Colon (tissue), 2 donors: Measurements from ENCODE around the gene UBN2.
"Not testable (repeated sequence)": the region's sequence is repeated elsewhere in the genome, so short reads cannot be mapped to it uniquely, and the experiment has no call there.

Source experiments
- FAIRE-seq: peaks from 2 replicates; lab custom pipeline; 2012; peaks lifted over from hg19 to GRCh38; lab: Jason Lieb, UNC
- donor health status: control.
- donor health status: control.

UBN2 gene

GRCh38 chr7:139230774-139231512 is at the start of gene UBN2:
TSS of gene UBN2 (plus strand) at chr7:139231237. CDS start at chr7:139231485, 248 bp downstream.
- no peak for FAIRE-seq

- no peak for FAIRE-seq
Observed at GRCh38 chr7:139181404-139181803, 49.6 kb upstream of the UBN2 start.

GRCh38 chr7:139182363-139182762 is 48.7 kb upstream of the UBN2 start:
- FAIRE-seq: no peak

- FAIRE-seq: no peak
Observed at GRCh38 chr7:139183251-139183650, 47.8 kb upstream of the UBN2 start.

GRCh38 chr7:139183878-139184338 is 47.1 kb upstream of the UBN2 start:
- FAIRE-seq: no peak

- no peak for FAIRE-seq
Observed at GRCh38 chr7:139186146-139186545, 44.9 kb upstream of the UBN2 start.

- no peak for FAIRE-seq
Observed at GRCh38 chr7:139189357-139189756, 41.7 kb upstream of the UBN2 start.

GRCh38 chr7:139192014-139192706 is 38.9 kb upstream of the UBN2 start:
- FAIRE-seq: no peak

- FAIRE-seq: no peak
Observed at GRCh38 chr7:139200382-139200781, 30.7 kb upstream of the UBN2 start.

- FAIRE-seq: no peak
Observed at GRCh38 chr7:139203992-139204391, 27.0 kb upstream of the UBN2 start.

GRCh38 chr7:139205843-139206242 is 25.2 kb upstream of the UBN2 start:
- FAIRE-seq: no peak

GRCh38 chr7:139212133-139212532 is 18.9 kb upstream of the UBN2 start:
- no peak for FAIRE-seq

GRCh38 chr7:139213489-139213888 is 17.5 kb upstream of the UBN2 start:
- not testable (repeated sequence) for FAIRE-seq

- no peak for FAIRE-seq
Observed at GRCh38 chr7:139218173-139218572, 12.9 kb upstream of the UBN2 start.

GRCh38 chr7:139224219-139224618 is 6.8 kb upstream of the UBN2 start:
- FAIRE-seq: no peak

GRCh38 chr7:139224836-139225235 is 6.2 kb upstream of the UBN2 start:
- not testable (repeated sequence) for FAIRE-seq

- not testable (repeated sequence) for FAIRE-seq
Observed at GRCh38 chr7:139225286-139226157, 5.5 kb upstream of the UBN2 start.

GRCh38 chr7:139226158-139226515 is 4.9 kb upstream of the UBN2 start:
- not testable (repeated sequence) for FAIRE-seq

- not testable (repeated sequence) for FAIRE-seq
Observed at GRCh38 chr7:139226988-139227488, 4.0 kb upstream of the UBN2 start.

GRCh38 chr7:139230023-139230422 is 1.0 kb upstream of the UBN2 start:
- FAIRE-seq: no peak

- FAIRE-seq: no peak
Observed at GRCh38 chr7:139230484-139230773, 608 bp upstream of the UBN2 start.

- no peak for FAIRE-seq
Observed at GRCh38 chr7:139231513-139232376, 708 bp downstream of the UBN2 start.
